Caco-2 (cell line): ENCODE data around the gene NUB1. TPM values are rescaled to one million over a fixed set of nuclear protein-coding genes. Genes with fewer than 3 reads are reported as not detected.

ENCODE experiments used
- BruUV-seq: library from RNA; stranded (reverse); fragments of 400-500 nt; replicated peaks from 2 replicates; lab custom pipeline; 2021; lab: Mats Ljungman, UMichigan
- CTCF ChIA-PET: fragments of 300-600 bp; sonication (Branson Sonifier 250); formaldehyde crosslinking; loops from one replicate; lab custom pipeline; 2022; ENCODE audit warnings: antibody characterized with exemption; lab: Charles Lee
- POLR2A ChIA-PET: fragments of 300-600 bp; sonication (Branson Sonifier 250); formaldehyde crosslinking; loops from one replicate; lab custom pipeline; 2022; ENCODE audit warnings: antibody characterized with exemption; lab: Charles Lee
- DNase-seq, 2 experiments: peaks; one replicate each; pipeline versions ENCODE4 v3.0.0 to v3.0.0-alpha.2; 2020 to 2022
- H3K27me3 ChIP-seq: replicated peaks from 2 replicates; pipeline ENCODE4 v1.6.0; 2011; ENCODE audit warnings: low read length; ENCODE audit not compliant: control insufficient read depth, insufficient read depth
- H3K36me3 ChIP-seq: 2 replicates; pipeline ENCODE4 v1.5.1; 2011; ENCODE audit warnings: low read length; ENCODE audit not compliant: control insufficient read depth, insufficient read depth
- H3K4me1 ChIP-seq: fragments of 250-450 bp; sonication (Bioruptor Pico); 2 replicates; pipeline ENCODE4 v1.5.1; 2020; ENCODE audit warnings: mild to moderate bottlenecking
- H3K4me3 ChIP-seq: 2 replicates; pipeline ENCODE4 v1.5.1; 2011; ENCODE audit warnings: low read depth, mild to moderate bottlenecking, control low read depth, low read length
- H3K9me3 ChIP-seq: fragments of 250-450 bp; sonication (Bioruptor Pico); 2 replicates; pipeline ENCODE4 v1.5.1; 2020; ENCODE audit warnings: mild to moderate bottlenecking, moderate library complexity
- H3K27ac Mint-ChIP-seq: one replicate; pipeline ENCODE4 v1.8.0; 2022; ENCODE audit warnings: mixed read lengths; ENCODE audit not compliant: unreplicated experiment
- H3K27me3 Mint-ChIP-seq: one replicate; pipeline ENCODE4 v1.8.0; 2022; ENCODE audit warnings: mixed read lengths; ENCODE audit not compliant: insufficient read depth, unreplicated experiment
- H3K36me3 Mint-ChIP-seq: one replicate; pipeline ENCODE4 v1.8.0; 2022; ENCODE audit warnings: mild to moderate bottlenecking, mixed read lengths; ENCODE audit not compliant: insufficient read depth, unreplicated experiment
- H3K4me1 Mint-ChIP-seq: one replicate; pipeline ENCODE4 v1.8.0; 2022; ENCODE audit warnings: low read depth, mixed read lengths; ENCODE audit not compliant: unreplicated experiment
- H3K4me3 Mint-ChIP-seq: one replicate; pipeline ENCODE4 v1.8.0; 2022; ENCODE audit warnings: mild to moderate bottlenecking, moderate library complexity, mixed read lengths; ENCODE audit not compliant: unreplicated experiment
- H3K9me3 Mint-ChIP-seq: one replicate; pipeline ENCODE4 v1.8.0; 2022; ENCODE audit warnings: mixed read lengths; ENCODE audit not compliant: unreplicated experiment
- intact Hi-C: fragments of 100-400 bp; cut with micrococcal nuclease; formaldehyde crosslinking; loops from one replicate; pipeline ENCODE4 v1.10.0; 2022; ENCODE audit not compliant: unreplicated experiment
- total RNA-seq: library from RNA; stranded (reverse); gene quantifications from 2 replicates; pipeline ENCODE4 v1.2.3, GENCODE V29; 2022
- TF ChIP-seq, protein P1 (sequence below), 2 experiments: fragments of 200-600 bp in 1 of 2; IDR thresholded peaks; 1 replicate in 1 of 2; 2 replicates in 1 of 2; pipeline versions ENCODE4 v1.5.1 to v1.8.0; 2011 to 2022; ENCODE audit warnings: antibody characterized with exemption in 1 of 2, control low read depth in 1 of 2, inconsistent platforms in 1 of 2, low read depth in 1 of 2, low read length in 1 of 2, mild to moderate bottlenecking in 1 of 2, moderate library complexity in 1 of 2; ENCODE audit not compliant: insufficient read depth in 1 of 2, severe bottlenecking in 1 of 2, unreplicated experiment in 1 of 2

Gene NUB1
- total RNA-seq, 1 experiment from 2014 or later = 51.6 TPM

DNA sequence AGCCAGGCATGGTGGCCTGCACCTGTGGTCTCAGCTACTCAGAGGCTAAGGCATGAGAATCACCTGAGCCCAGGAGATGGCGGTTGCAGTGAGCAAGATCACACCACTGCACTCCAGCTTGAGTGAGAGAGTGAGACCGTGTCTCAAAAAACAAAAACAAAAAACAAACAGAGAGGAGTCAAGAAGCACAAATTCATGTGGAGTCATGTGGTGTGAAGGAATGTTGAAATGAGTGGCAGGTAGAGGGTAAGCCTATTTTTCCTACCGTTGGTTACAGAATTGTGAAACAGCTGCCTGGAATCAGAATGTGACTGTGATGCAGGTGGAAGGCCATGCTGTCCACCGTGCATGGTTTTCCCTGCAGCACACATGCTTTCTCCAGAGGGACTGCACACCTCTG is 23.7 kb upstream of the NUB1 start:
- Mint-ChIP-seq H3K36me3 (no peaks in the 10 kb centered on the region), H3K4me1 (no peaks in the 10 kb centered on the region), H3K9me3 (peaks cover 19% of the 10 kb centered on the region), H3K4me3 (no peak overlapping the region), H3K27me3 (no peaks in the 10 kb centered on the region), H3K27ac (no peak overlapping the region)
- H3K36me3 ChIP-seq = no peaks in the 10 kb centered on the region
- BruUV-seq = no TSS peak
- DNase-seq = no peak
- H3K4me1 ChIP-seq = no peaks in the 10 kb centered on the region
- ChIA-PET POLR2A (no interaction called here), CTCF (interaction anchor here (0.6 kb wide), 1 partner anchor 8 kb away, joined by 5 read pairs; no protein-coding TSS in a partner anchor)
- peaks cover 33% of the 10 kb centered on the region for H3K9me3 ChIP-seq
- no peak overlapping the region for H3K4me3 ChIP-seq
- H3K27me3 ChIP-seq = no peaks in the 10 kb centered on the region
- TF ChIP-seq, protein P1, sequence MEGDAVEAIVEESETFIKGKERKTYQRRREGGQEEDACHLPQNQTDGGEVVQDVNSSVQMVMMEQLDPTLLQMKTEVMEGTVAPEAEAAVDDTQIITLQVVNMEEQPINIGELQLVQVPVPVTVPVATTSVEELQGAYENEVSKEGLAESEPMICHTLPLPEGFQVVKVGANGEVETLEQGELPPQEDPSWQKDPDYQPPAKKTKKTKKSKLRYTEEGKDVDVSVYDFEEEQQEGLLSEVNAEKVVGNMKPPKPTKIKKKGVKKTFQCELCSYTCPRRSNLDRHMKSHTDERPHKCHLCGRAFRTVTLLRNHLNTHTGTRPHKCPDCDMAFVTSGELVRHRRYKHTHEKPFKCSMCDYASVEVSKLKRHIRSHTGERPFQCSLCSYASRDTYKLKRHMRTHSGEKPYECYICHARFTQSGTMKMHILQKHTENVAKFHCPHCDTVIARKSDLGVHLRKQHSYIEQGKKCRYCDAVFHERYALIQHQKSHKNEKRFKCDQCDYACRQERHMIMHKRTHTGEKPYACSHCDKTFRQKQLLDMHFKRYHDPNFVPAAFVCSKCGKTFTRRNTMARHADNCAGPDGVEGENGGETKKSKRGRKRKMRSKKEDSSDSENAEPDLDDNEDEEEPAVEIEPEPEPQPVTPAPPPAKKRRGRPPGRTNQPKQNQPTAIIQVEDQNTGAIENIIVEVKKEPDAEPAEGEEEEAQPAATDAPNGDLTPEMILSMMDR (IDR thresholded peaks at IDR 0.05; ENCODE audit: insufficient read depth in 1 of 2, low read depth in 1 of 2, low read length in 1 of 2, severe bottlenecking in 1 of 2, unreplicated experiment in 1 of 2) = no peak
- intact Hi-C loops = no loop called here

DNA sequence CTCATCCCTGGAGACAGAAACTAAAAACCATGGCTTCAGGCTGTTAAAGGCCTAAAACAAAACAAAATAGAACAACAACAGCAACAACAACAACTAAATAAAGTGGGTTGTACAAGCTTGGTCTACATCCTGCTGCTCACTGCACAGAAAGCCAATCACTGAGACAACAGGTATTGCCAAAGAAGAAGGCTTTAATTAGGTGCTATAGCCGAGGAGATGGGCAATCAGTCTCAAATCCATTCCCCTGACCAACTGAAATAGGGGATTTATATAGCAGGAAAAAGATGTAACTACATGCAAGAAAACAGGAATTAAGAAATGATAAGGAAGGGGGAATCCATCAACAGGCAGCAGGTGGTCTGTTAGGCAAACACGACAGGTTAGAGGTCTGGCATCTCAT is 22.4 kb upstream of the NUB1 start:
- Mint-ChIP-seq H3K4me1 (no peaks in the 10 kb centered on the region), H3K9me3 (peaks cover 19% of the 10 kb centered on the region), H3K27me3 (no peaks in the 10 kb centered on the region), H3K27ac (no peak overlapping the region), H3K4me3 (no peak overlapping the region), H3K36me3 (no peaks in the 10 kb centered on the region)
- Histone ChIP-seq H3K27me3 (no peaks in the 10 kb centered on the region), H3K4me3 (no peak overlapping the region), H3K36me3 (no peaks in the 10 kb centered on the region), H3K4me1 (no peaks in the 10 kb centered on the region), H3K9me3 (peaks cover 33% of the 10 kb centered on the region)
- BruUV-seq = no TSS peak
- DNase-seq = no peak
- ChIA-PET CTCF (no interaction called here), POLR2A (no interaction called here)
- TF ChIP-seq, protein P1 (IDR thresholded peaks at IDR 0.05; ENCODE audit: insufficient read depth in 1 of 2, low read depth in 1 of 2, low read length in 1 of 2, severe bottlenecking in 1 of 2, unreplicated experiment in 1 of 2) = no peak
- intact Hi-C loops = no loop called here

DNA sequence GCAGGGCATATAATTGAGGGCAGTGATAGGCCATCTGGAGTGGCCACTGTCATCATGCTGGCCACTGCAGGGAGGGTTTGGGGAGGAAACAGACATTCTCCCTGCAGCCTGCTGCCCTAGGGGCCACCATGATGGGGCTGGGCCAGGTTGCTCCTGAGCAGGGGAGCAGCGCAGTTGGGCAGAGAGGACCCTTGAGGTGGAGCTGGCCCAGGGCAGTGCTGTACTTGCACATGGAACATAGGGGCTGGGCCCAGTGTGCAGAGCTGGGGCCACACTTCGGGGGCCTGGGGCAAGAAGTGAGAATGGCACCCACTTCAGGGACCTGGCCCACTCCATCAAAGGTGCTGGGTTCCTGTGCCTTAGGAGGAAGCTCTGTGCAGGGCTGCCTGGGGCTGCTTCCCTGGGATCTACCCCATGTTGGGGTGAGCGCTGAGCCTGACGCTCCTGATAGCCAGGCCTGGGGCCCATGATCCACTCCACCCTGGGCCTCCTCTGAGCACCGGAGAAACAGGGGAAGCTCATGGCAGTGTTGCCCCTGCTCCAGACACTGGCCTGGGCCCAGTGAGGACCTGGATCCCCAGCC is 21.3 kb upstream of the NUB1 start:
- peaks cover 19% of the 10 kb centered on the region for H3K9me3 Mint-ChIP-seq
- peaks cover 4% of the 10 kb centered on the region for H3K27me3 Mint-ChIP-seq
- Histone ChIP-seq H3K27me3 (no peaks in the 10 kb centered on the region), H3K4me1 (no peaks in the 10 kb centered on the region), H3K9me3 (peaks cover 37% of the 10 kb centered on the region), H3K36me3 (no peaks in the 10 kb centered on the region), H3K4me3 (no peak overlapping the region)
- intact Hi-C loops = no loop called here
- H3K4me3 Mint-ChIP-seq = no peak overlapping the region
- no peak overlapping the region for H3K27ac Mint-ChIP-seq
- TF ChIP-seq, protein P1 (IDR thresholded peaks at IDR 0.05; ENCODE audit: insufficient read depth in 1 of 2, low read depth in 1 of 2, low read length in 1 of 2, severe bottlenecking in 1 of 2, unreplicated experiment in 1 of 2) = no peak
- POLR2A ChIA-PET = no interaction called here
- no peaks in the 10 kb centered on the region for H3K36me3 Mint-ChIP-seq
- CTCF ChIA-PET = no interaction called here
- no TSS peak for BruUV-seq
- no peak for DNase-seq
- H3K4me1 Mint-ChIP-seq = no peaks in the 10 kb centered on the region
